HL-60 (cell line): ENCODE measurements around the gene CDYL2.
"Not testable (repeated sequence)": the region's sequence is repeated elsewhere in the genome, so short reads cannot be mapped to it uniquely, and the experiment has no call there.

Experiments
- DNase-seq, 2 experiments: peaks; one replicate each; pipeline ENCODE4 v3.0.0-alpha.2; 2010 to 2020; ENCODE audit warnings: low read depth in 1 of 2, low spot score in 1 of 2
- H3K27ac ChIP-seq: fragments of 250-450 bp; sonication (Bioruptor Pico); replicated peaks from 2 replicates; pipeline ENCODE4 v1.5.1; 2020; ENCODE audit warnings: mild to moderate bottlenecking, moderate library complexity
- H3K27me3 ChIP-seq: fragments of 250-450 bp; sonication (Bioruptor Pico); 2 replicates; pipeline ENCODE4 v1.5.1; 2021; ENCODE audit warnings: mild to moderate bottlenecking, moderate library complexity; ENCODE audit not compliant: insufficient read depth, poor library complexity, severe bottlenecking
- H3K4me3 ChIP-seq: replicated peaks from 2 replicates; pipeline ENCODE4 v1.5.1; 2011; ENCODE audit warnings: mild to moderate bottlenecking, control low read depth, low read length; ENCODE audit not compliant: insufficient read depth
- GABPA ChIP-seq: IDR thresholded peaks from 2 replicates; pipeline ENCODE4 v1.6.1; 2012; ENCODE audit warnings: low read depth
- POLR2AphosphoS5 ChIP-seq: IDR thresholded peaks from 2 replicates; pipeline ENCODE4 v1.6.1; 2012; ENCODE audit warnings: low read depth
- SPI1 ChIP-seq: IDR thresholded peaks from 2 replicates; pipeline ENCODE4 v1.6.1; 2012; ENCODE audit warnings: low read depth, mild to moderate bottlenecking, borderline replicate concordance
- TF ChIP-seq, protein P1 (sequence below): IDR thresholded peaks from one replicate; pipeline ENCODE4 v1.5.1; 2011; ENCODE audit warnings: low read length, control low read depth, inconsistent platforms; ENCODE audit not compliant: insufficient read depth
- TF ChIP-seq, protein P2 (sequence below): IDR thresholded peaks from 2 replicates; pipeline ENCODE4 v1.6.1; 2012; ENCODE audit warnings: low read depth; ENCODE audit not compliant: insufficient replicate concordance

CDYL2 gene

DNA sequence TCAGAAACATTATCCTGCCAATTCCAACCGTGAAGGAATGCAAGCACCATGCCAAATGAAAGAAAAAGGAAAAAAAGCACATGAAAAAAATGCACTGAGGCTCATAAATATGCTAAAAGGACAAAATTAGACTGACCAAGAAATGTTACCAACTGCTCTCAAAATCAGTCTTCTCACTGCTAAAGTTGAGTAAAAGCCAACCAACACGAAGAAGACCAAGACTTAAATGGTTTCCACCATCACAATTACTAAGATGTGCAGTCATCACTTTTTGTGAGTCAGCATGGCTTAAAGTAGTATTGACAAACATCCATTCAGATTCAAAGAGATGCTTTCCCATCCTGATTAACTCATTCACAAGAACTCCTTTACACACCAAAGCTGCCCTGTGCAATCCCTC lies 16.4 kb downstream of the CDYL2 start:
- DNase-seq, result no peak
- TF ChIP-seq GABPA (no peak), SPI1 (no peak), POLR2AphosphoS5 (no peak)
- TF ChIP-seq, protein P1, sequence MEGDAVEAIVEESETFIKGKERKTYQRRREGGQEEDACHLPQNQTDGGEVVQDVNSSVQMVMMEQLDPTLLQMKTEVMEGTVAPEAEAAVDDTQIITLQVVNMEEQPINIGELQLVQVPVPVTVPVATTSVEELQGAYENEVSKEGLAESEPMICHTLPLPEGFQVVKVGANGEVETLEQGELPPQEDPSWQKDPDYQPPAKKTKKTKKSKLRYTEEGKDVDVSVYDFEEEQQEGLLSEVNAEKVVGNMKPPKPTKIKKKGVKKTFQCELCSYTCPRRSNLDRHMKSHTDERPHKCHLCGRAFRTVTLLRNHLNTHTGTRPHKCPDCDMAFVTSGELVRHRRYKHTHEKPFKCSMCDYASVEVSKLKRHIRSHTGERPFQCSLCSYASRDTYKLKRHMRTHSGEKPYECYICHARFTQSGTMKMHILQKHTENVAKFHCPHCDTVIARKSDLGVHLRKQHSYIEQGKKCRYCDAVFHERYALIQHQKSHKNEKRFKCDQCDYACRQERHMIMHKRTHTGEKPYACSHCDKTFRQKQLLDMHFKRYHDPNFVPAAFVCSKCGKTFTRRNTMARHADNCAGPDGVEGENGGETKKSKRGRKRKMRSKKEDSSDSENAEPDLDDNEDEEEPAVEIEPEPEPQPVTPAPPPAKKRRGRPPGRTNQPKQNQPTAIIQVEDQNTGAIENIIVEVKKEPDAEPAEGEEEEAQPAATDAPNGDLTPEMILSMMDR, result no peak
- TF ChIP-seq, protein P2, sequence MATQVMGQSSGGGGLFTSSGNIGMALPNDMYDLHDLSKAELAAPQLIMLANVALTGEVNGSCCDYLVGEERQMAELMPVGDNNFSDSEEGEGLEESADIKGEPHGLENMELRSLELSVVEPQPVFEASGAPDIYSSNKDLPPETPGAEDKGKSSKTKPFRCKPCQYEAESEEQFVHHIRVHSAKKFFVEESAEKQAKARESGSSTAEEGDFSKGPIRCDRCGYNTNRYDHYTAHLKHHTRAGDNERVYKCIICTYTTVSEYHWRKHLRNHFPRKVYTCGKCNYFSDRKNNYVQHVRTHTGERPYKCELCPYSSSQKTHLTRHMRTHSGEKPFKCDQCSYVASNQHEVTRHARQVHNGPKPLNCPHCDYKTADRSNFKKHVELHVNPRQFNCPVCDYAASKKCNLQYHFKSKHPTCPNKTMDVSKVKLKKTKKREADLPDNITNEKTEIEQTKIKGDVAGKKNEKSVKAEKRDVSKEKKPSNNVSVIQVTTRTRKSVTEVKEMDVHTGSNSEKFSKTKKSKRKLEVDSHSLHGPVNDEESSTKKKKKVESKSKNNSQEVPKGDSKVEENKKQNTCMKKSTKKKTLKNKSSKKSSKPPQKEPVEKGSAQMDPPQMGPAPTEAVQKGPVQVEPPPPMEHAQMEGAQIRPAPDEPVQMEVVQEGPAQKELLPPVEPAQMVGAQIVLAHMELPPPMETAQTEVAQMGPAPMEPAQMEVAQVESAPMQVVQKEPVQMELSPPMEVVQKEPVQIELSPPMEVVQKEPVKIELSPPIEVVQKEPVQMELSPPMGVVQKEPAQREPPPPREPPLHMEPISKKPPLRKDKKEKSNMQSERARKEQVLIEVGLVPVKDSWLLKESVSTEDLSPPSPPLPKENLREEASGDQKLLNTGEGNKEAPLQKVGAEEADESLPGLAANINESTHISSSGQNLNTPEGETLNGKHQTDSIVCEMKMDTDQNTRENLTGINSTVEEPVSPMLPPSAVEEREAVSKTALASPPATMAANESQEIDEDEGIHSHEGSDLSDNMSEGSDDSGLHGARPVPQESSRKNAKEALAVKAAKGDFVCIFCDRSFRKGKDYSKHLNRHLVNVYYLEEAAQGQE, result no peak

DNA sequence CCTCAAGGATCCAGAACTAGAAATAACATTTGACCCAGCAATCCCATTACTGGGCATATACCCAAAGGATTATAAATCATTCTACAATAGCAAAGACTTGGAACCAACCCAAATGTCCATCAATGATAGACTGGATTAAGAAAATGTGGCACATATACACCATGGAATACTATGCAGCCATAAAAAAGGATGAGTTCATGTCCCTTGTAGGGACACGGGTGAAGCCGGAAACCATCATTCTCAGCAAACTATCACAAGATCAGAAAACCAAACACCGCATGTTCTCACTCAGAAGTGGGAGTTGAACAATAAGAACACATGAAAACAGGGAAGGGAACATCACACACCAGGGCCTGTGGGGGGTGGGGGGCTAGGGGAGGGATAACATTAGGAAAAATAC lies 17.8 kb downstream of the CDYL2 start:
- not testable (repeated sequence) for DNase-seq, H3K27ac ChIP-seq, H3K4me3 ChIP-seq, H3K27me3 ChIP-seq

More for the DNA sequence above, 16.4 kb downstream of the CDYL2 start:
- Histone ChIP-seq H3K27me3 (no peaks in the 10 kb centered on the region), H3K4me3 (no peak overlapping the region), H3K27ac (no peak overlapping the region)

DNA sequence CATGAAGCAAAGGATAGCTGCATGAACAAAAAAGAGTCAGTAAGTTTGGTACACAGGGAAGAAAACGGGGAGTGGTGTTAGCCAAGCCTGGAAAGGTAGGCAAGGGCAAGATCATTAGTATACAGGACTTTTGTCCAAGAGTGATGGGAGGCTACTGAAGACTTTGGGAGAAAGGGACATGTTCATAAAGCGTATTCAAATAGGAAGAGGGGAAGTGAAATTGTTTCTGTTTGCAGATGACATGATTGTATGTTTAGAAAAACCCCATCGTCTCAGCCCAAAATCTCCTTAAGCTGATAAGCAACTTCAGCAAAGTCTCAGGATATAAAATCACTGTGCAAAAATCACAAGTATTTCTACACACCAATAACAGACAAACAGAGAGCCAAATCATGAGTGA lies 19.4 kb downstream of the CDYL2 start:
- no peak overlapping the region for H3K4me3 ChIP-seq
- TF ChIP-seq SPI1 (no peak), POLR2AphosphoS5 (no peak), GABPA (no peak)
- TF ChIP-seq, protein P1, result no peak
- TF ChIP-seq, protein P2, result no peak
- no peak overlapping the region for H3K27ac ChIP-seq
- DNase-seq, result no peak
- no peaks in the 10 kb centered on the region for H3K27me3 ChIP-seq

DNA sequence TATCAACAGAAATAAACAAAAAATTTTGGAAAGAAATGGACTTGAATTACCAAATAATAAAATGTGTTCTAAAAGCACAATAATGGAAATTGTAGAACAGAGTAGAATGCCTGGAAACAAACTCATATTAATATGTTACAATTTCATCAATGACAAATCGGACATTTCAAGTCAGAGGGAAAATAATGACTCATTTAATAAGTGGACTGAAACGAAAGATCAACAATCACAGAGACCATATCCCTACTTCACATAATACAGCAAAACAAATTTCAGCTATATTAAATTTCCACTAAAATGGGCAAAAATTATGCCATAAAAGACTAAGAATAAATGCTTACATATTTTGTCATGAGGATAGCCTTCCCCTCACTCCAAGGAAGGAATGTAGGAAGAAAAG lies 25.7 kb downstream of the CDYL2 start:
- TF ChIP-seq, protein P1, result no peak
- no peak for TF ChIP-seq SPI1
- no peak for TF ChIP-seq POLR2AphosphoS5
- TF ChIP-seq GABPA, result no peak
- TF ChIP-seq, protein P2, result no peak
- DNase-seq, result no peak
- H3K27me3 ChIP-seq, result peaks cover 2% of the 10 kb centered on the region
- no peak overlapping the region for H3K27ac ChIP-seq
- H3K4me3 ChIP-seq, result no peak overlapping the region
